ENCODE measurements around the gene CECR2. TPM values are rescaled to one million over a fixed set of nuclear protein-coding genes. Genes with fewer than 3 reads are reported as not detected.

CECR2 gene
- total and polyA plus RNA-seq, 10 of the 15 experiments (the other 5 are each of a cell fraction or from before 2014, with no cell fraction given), result 0.01 to 0.08 (median 0.01) TPM; not detected in 7

- DNase-seq (ENCODE audit: low read depth, low spot score) (no peak), ATAC-seq (no peak), FAIRE-seq (no peak)
- WGBS (ENCODE audit: insufficient coverage, insufficient replicate concordance, low lambda C conversion rate, missing lambda C conversion rate), result 50% methylated on average over 6 of the region's 6 CpGs
- Histone ChIP-seq H2AFZ (ENCODE audit: control insufficient read depth, low read depth, low read length) (no peak overlapping the region), H4K20me1 (ENCODE audit: control insufficient read depth, insufficient read depth) (no peaks in the 10 kb centered on the region), H3K79me2 (ENCODE audit: control insufficient read depth, insufficient read depth, low read length) (no peaks in the 10 kb centered on the region), H3K9me3 (replicated peaks; ENCODE audit: control insufficient read depth, insufficient read depth, low read length) (no peaks in the 10 kb centered on the region), H3K4me3 (no peak overlapping the region), H3K27me3 (replicated peaks in 1 of 2; ENCODE audit: control insufficient read depth in 2 of 2, insufficient read depth in 2 of 2, low read length in 1 of 2) (no peaks in the 10 kb centered on the region; a peak in 1 of 4 replicates), H3K27ac (ENCODE audit: control insufficient read depth, insufficient read depth) (no peak overlapping the region), H3K4me2 (ENCODE audit: control insufficient read depth, insufficient read depth) (no peak overlapping the region), H3K36me3 (ENCODE audit: control insufficient read depth in 2 of 2, insufficient read depth in 2 of 2, low read length in 1 of 2) (no peaks in the 10 kb centered on the region), H3K4me1 (ENCODE audit: control insufficient read depth, insufficient read depth, low read length) (no peaks in the 10 kb centered on the region), H3K9ac (ENCODE audit: control insufficient read depth, insufficient read depth, low read length) (no peak overlapping the region)
- ChIA-PET CTCF (no interaction called here), POLR2A (no interaction called here), SMC1A (ENCODE audit: uncharacterized antibody, unreplicated experiment) (no interaction called here), RAD21 (ENCODE audit: unreplicated experiment) (no interaction called here)
- BruUV-seq (replicated peaks), result no TSS peak
- in situ Hi-C loops (cut with MboI) (no loop called here), intact Hi-C loops (cut with micrococcal nuclease; ENCODE audit: unreplicated experiment) (no loop called here)
- TF ChIP-seq MEF2B (IDR thresholded peaks at IDR 0.05; ENCODE audit: partially characterized antibody, poor library complexity, severe bottlenecking) (no peak), MYC (IDR thresholded peaks at IDR 0.05; ENCODE audit: insufficient read depth, insufficient read length, insufficient replicate concordance, low read length, severe bottlenecking) (no peak), CHD4 (IDR thresholded peaks at IDR 0.05) (no peak), EP300 (IDR thresholded peaks at IDR 0.05; ENCODE audit: borderline replicate concordance in 1 of 2, control insufficient read depth in 1 of 2, low read depth in 2 of 2, low read length in 2 of 2) (no peak), RBBP5 (conservative IDR thresholded peaks at IDR 0.05) (no peak), SUPT20H (IDR thresholded peaks at IDR 0.05; ENCODE audit: borderline replicate concordance, control insufficient read depth, low read depth, low read length) (no peak), NRF1 (conservative IDR thresholded peaks at IDR 0.05; ENCODE audit: low read depth, low read length) (no peak), MTA3 (IDR thresholded peaks at IDR 0.05; ENCODE audit: borderline replicate concordance, low read length) (no peak), EED (IDR thresholded peaks at IDR 0.05; ENCODE audit: low read depth) (no peak), BMI1 (IDR thresholded peaks at IDR 0.05; ENCODE audit: borderline replicate concordance) (no peak)
Observed at GRCh38 chr22:17444204-17444504, 74.9 kb downstream of the CECR2 start.
